IMR-90 (cell line): Measurements from ENCODE around the gene TMTC2.

Experiments used
- BHLHE40 ChIP-seq: fragments of 150-350 bp; IDR thresholded peaks from 2 replicates; pipeline ENCODE4 v1.6.1; 2016; ENCODE audit warnings: mild to moderate bottlenecking, low read depth, low read length
- CEBPB ChIP-seq: IDR thresholded peaks from 2 replicates; pipeline ENCODE4 v1.6.1; 2012; ENCODE audit warnings: low read depth, low read length, improper control_type of control experiment
- CHD1 ChIP-seq: IDR thresholded peaks from 2 replicates; pipeline ENCODE4 v1.6.1; 2012; ENCODE audit warnings: low read depth, low read length, improper control_type of control experiment
- CTCF ChIP-seq: conservative IDR thresholded peaks from 2 replicates; pipeline ENCODE4 v1.5.1; 2012; ENCODE audit warnings: mild to moderate bottlenecking, low read depth, low read length, improper control_type of control experiment
- ELK1 ChIP-seq: fragments of 150-350 bp; IDR thresholded peaks from 2 replicates; pipeline ENCODE4 v1.6.1; 2016; ENCODE audit warnings: low read depth, mild to moderate bottlenecking, low read length, moderate library complexity, borderline replicate concordance
- MAFK ChIP-seq: IDR thresholded peaks from 2 replicates; pipeline ENCODE4 v1.6.1; 2012; ENCODE audit warnings: low read depth, low read length, improper control_type of control experiment
- MAZ ChIP-seq: IDR thresholded peaks from 2 replicates; pipeline ENCODE4 v1.6.1; 2012; ENCODE audit warnings: low read depth, mild to moderate bottlenecking, low read length, improper control_type of control experiment, moderate library complexity, borderline replicate concordance
- MXI1 ChIP-seq: IDR thresholded peaks from 2 replicates; pipeline ENCODE4 v1.6.1; 2012; ENCODE audit warnings: low read depth, mild to moderate bottlenecking, low read length, moderate library complexity, borderline replicate concordance
- NFE2L2 ChIP-seq: fragments of 150-350 bp; IDR thresholded peaks from 2 replicates; pipeline ENCODE4 v1.6.1; 2016; ENCODE audit warnings: low read depth, mild to moderate bottlenecking, low read length
- POLR2A ChIP-seq: IDR thresholded peaks from 2 replicates; pipeline ENCODE4 v1.6.1; 2012; ENCODE audit warnings: mild to moderate bottlenecking, low read depth, low read length
- RAD21 ChIP-seq: IDR thresholded peaks from 2 replicates; pipeline ENCODE4 v1.6.1; 2012; ENCODE audit warnings: low read length, improper control_type of control experiment
- RFX5 ChIP-seq: IDR thresholded peaks from 2 replicates; pipeline ENCODE4 v1.8.0; 2012; ENCODE audit warnings: low read depth, mild to moderate bottlenecking, low read length, moderate library complexity
- SMC3 ChIP-seq: fragments of 150-350 bp; IDR thresholded peaks from 2 replicates; pipeline ENCODE4 v1.6.1; 2016; ENCODE audit warnings: low read depth, mild to moderate bottlenecking, antibody characterized with exemption, low read length, moderate library complexity
- USF2 ChIP-seq: fragments of 150-350 bp; IDR thresholded peaks from 2 replicates; pipeline ENCODE4 v1.6.1; 2017; ENCODE audit warnings: mild to moderate bottlenecking, antibody characterized with exemption, low read length, low read depth

GRCh38 chr12:82904219-82904790, 217.6 kb downstream of the TMTC2 start:
- TF ChIP-seq CTCF (no peak), POLR2A (no peak), CEBPB (no peak), MAFK (no peak), ELK1 (no peak), USF2 (no peak), RAD21 (no peak), MXI1 (no peak), RFX5 (no peak), CHD1 (no peak), BHLHE40 (no peak), NFE2L2 (no peak), MAZ (no peak), SMC3 (no peak)
